Mesenteric fat pad (tissue), 1 donor: Measurements from ENCODE around the gene PRSS38. TPM values are rescaled to one million over a fixed set of nuclear protein-coding genes. Genes with fewer than 3 reads are reported as not detected.
A peak's percentile ranks its signal among the peaks of the same experiment; 100 is the strongest.

Source experiments
- DNase-seq: peaks from one replicate; pipeline ENCODE4 v3.0.0-alpha.2; 2020; ENCODE audit warnings: low spot score
- total RNA-seq: library from RNA; stranded (reverse); fragmentation: NEBNext Ultra II Directional; extraction: Animal tissue kit (Norgen Biotek cat#: 25700); gene quantifications from one replicate; pipeline ENCODE4 v1.2.1, GENCODE V29; 2021
- donor health status: DM: yes; HTN: yes; CAD: no.

PRSS38 gene
- total RNA-seq, 1 donor from 2014 or later = not detected

GRCh38 chr1:227792216-227793078, 23.0 kb upstream of the PRSS38 start:
- no peak for DNase-seq

DNA sequence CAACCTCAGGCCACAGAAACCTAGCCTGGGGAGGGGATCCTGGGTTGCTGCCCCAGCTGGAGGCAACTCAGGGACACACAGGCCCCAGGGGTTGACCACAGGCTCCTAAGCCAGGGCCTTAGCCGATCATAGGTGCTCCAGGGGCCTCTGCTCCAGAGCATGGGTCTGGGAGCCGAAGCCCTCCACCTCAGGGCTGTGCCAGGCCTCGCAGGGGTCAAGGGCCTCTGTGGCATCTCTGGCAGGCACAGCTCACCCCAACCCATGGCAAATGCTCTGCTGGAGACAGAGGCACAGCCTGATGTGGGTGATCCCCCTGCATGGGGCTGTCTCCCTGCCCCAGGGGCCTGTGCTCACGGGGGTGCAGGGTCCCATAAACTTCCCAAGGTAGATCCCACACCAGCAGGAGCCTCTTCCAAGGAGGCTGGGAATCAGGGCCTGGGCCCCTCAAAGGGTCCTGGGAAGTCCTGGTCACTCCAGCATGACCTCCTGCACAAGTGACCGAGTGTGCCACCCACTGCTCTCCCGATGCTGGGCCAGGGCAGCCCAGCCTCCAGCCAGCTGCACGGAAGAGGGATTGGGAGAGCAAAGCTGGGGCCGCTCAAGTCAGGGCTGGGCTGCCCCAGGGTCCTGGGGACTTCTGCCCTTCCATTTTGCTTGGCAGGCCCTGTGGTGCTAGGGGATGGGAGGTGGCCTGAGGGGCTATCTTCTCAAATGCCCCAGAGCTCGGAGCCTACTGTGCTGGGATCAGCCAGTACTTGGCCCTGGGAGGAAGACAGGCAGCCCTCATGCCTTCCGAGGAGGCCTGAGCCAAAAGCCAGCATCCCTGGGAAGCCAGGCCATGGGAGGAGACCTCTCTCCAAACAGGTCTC, 22.2 kb upstream of the PRSS38 start:
- peak; percentile 86 for DNase-seq

DNA sequence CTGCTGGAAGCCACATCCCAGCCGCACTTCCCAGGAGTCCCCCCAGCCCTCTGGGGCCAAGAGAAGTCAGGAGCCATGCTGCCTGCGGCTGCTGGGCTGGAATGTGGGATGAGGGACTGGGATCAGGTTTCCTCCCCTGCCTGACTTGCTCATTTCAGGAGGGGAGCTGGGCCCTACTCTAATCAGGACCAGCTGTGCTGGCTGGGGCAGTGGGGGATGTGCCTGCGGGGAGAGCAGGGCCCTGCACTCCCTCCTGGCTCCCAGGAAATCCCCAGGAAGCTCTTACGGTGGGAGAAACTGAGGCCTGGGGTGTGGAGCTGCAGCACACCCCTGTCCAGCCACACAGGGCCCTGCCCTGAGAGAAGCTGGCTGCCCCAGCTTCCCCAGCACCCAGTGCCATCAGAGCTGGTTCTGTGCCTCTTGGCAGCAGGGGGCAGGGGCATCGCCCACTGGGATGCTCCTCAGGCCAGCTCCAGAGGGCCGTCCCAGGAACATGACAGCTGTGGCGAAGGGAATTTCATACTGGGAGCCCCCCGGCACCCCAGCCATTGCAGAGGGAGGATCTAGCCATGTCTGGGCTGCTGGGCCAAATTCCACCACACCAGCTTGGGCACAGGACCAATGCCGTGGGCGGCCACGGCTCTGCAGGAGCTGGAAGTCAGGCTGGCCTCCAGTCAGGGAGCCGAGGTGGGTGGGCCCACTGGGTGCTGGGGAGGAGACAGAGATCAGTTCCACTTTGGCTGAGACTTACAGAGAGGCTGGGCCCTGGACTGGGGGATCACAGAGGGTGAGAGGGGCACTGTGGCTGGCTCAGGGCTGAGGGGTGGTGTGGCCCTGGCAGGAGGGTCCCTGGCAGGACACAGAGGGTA, 21.3 kb upstream of the PRSS38 start:
- DNase-seq = peak; percentile 91

DNA sequence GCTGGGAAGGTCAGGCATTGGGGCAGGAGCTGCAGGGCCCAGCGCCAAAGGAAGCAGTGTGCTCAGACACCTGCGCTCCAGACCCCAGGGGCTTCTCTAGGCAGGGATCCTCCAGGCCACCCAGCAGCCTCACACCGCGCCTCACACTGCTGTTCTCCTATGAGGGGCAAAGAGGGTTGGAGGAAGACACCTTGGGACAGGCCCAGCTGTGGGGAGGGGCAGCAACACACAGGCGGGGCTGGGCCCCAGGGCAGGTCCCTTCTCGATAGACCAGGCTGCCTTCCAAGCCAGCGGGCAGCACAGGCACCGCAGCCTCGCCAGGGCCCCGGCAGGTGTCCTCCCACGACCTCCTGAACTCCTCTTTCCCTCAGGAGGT, 20.7 kb upstream of the PRSS38 start:
- DNase-seq = no peak

DNA sequence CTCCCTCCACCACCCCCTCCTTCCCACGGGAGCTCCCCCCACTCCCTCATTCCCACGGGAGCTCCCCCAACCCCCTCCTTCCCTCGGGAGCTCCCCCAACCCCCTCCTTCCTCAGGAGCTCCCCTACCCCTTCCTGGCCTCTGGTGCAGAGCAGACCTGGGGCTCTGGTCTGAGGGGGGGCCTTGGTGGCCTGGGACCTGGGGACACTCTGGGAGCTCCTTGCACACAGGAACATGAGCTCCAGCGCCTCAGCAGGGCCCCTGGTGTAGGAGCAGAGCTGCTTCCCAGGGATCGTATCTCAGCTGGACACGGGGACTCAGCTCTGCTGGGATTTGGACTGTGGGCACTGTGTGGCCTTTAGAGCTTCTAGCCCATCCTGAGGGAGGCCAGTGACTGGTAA, 19.7 kb upstream of the PRSS38 start:
- no peak for DNase-seq

DNA sequence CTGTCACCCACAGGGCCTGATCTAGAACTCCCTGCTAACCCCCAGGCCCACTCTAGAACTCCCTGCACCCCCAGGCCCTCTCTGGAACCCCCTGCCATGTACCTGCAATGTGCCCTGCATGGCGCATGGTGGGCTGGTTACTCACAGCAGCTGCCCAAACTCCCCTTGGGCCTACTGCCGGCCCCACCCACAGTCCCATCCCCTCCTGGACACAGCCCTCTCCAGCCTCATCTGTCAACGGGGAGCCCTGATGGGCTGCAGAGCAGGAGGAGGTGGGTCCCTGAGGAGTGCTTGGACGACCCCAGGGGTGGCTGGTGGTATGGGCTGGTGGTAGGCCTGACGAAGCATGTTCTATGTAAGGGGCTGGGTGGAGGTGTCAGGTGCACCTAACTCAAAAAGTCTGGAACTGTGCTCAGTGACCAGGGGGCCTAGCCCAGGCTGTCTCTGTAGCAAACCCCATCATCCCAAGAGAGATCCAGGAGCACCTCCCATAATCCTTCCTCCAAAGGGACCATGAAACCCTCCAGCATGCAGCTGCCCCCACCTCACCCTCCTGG, 19.0 kb upstream of the PRSS38 start:
- DNase-seq = no peak

DNA sequence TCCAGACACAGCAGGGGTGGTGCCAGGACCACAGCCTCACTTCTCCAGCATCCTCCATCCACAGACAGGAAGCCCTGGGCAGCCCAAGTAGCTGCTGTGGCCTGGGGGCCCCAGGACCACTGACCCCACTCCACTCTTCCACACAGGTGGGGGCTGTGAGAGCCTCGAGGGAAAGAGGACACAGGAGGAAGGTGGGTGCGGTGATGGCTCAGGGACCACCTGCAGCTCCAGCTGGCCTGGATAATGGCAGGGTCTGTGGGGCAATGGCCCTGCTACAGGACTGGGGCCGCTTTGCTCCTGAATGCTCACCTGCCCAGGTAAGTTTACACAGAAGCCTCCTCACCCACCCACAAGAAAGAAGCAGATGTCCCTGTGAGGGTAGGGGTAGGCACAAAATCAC, 18.3 kb upstream of the PRSS38 start:
- no peak for DNase-seq

DNA sequence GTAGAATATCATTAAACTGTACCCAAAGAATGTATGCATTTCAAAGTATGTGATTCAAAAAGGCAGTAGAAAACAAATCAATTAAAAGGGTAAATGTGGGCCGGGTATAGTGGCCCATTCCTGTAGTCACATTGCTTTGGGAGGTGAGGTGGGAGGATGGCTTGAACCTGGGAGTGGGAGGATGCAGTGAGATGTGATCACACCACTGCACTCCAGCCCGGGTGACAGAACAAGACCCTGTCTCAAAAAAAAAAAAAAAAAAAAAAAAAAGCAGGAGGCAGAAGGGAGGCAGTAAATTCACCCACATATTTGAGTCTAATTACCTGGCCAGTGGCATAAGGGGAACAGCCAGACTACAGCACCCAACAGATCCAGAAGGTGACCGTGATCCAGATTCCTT, 17.9 kb upstream of the PRSS38 start:
- no peak for DNase-seq

DNA sequence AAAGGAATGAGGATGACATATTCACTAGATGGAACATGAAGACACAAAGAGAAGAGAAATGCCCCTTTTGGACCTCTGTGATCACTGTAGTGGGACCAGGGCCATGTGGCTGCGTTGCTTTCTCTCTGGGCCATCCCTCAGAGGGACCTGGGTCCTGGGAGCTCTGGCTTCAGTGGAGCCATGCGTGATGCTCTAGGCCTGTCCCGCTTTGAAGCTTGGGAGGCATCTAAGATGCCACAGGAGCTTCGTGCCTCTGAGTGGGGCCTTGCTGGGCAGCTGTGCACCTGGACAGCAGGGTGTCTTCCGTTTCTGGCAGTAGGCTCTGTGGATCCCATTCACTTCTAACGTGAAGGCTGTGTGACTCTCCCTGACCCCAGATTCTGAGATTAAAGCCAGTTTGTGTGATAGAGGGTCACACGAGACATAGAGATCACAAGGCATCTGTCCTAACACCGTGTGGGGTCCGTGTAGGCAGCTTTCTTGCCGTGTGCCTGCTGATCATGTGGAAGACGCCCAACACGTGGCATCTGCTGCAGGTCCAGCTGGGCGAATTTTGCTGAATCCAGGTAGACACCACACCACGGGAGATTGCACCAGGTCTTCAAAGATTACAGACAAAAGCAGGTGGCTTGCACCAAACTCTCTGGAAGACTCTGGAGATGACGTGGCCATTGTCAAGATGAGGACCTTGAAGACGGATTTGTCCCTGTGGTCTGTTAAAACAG, 17.2 kb upstream of the PRSS38 start:
- no peak for DNase-seq

- no peak for DNase-seq
These were observed 15.7 kb upstream of the PRSS38 start for GRCh38 chr1:227799756-227800155.

DNA sequence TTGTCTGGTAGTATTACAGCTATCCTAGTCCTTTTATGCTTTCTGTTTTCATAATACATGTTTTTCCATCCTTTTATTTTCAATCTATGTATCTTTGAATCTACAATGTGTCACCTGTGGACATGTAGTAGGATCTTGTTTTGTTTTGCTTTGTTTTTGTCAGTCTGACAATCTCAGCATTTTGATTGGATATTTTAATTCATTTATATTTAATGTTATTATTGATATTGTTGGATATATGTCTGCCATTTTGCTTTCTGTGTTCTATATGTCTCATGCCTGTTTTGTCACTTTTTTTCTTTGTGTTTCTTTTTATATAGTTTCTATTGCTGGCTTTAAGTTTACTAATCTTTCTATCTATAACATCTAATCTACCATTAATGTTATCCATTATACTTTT, 11.5 kb upstream of the PRSS38 start:
- DNase-seq = no peak

GRCh38 chr1:227805606-227806197, 9.8 kb upstream of the PRSS38 start:
- DNase-seq = no peak

GRCh38 chr1:227808566-227808965, 6.9 kb upstream of the PRSS38 start:
- no peak for DNase-seq

GRCh38 chr1:227809026-227809425, 6.4 kb upstream of the PRSS38 start:
- no peak for DNase-seq

DNA sequence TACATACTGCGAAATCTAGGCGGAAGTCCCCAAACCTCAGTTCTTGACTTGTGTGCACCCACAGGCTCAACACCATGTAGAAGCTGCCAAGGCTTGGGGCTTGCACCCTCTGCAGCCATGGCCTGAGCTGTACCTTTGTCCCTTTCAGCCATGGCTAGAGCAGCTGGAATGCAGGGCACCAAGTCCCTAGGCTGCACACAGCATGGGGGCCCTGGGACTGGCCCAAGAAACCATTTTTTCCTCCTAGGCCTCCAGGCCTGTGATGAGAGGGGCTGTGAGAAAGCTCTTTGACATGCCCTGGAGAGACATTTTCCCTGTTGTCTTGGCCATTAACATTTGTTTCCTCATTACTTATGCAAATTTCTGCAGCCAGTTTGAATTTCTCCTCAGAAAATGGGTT, 1.5 kb upstream of the PRSS38 start:
- no peak for DNase-seq

GRCh38 chr1:227816750-227817446, 1.4 kb downstream of the PRSS38 start:
- no peak for DNase-seq

GRCh38 chr1:227823537-227823936, 8.1 kb downstream of the PRSS38 start:
- DNase-seq = no peak

DNA sequence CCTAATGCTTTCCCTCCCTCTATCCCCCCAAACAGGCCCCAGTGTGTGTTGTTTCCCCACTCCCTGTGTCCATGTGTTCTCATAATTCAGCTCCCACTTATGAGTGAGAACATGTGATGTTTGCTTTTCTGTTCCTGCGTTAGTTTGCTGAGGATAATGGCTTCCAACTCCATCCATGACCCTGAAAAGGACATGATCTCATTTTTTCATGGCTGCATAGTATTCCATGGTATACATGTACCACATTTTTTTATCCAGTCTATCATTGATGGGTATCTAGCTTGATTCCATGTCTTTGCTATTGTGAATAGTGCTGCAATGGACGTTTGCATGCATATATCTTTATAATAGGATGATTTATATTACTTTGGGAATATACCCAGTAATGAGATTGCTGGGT, 8.7 kb downstream of the PRSS38 start:
- DNase-seq = no peak

- DNase-seq = no peak
These were observed 13.3 kb downstream of the PRSS38 start for GRCh38 chr1:227828786-227829185.
